OCI-LY1 (cell line): Measurements from ENCODE around the gene SST.

Experiments used
- H2AFZ ChIP-seq: fragments of 200-600 bp; sonication (generic), shearing (Covaris generic); 2 replicates; pipeline ENCODE4 v1.6.0; 2014; ENCODE audit warnings: antibody characterized with exemption, mild to moderate bottlenecking, low read length
- H3F3A ChIP-seq: fragments of 200-600 bp; sonication (generic), shearing (Covaris generic); 2 replicates; pipeline ENCODE4 v1.6.0; 2014; ENCODE audit warnings: mild to moderate bottlenecking, antibody characterized with exemption, low read length, moderate library complexity; ENCODE audit not compliant: insufficient read depth
- H3K27ac ChIP-seq: fragments of 200-600 bp; sonication (generic); 2 replicates; pipeline ENCODE4 v1.5.1; 2014; ENCODE audit warnings: low read length, mixed run types, mild to moderate bottlenecking, low read depth; ENCODE audit not compliant: poor library complexity, severe bottlenecking
- H3K27me3 ChIP-seq: fragments of 200-600 bp; sonication (generic); 2 replicates; pipeline ENCODE4 v1.6.0; 2014; ENCODE audit warnings: antibody characterized with exemption, mild to moderate bottlenecking, low read length, moderate library complexity; ENCODE audit not compliant: insufficient read depth
- H3K36me3 ChIP-seq: fragments of 200-600 bp; sonication (generic); 2 replicates; pipeline ENCODE4 v1.6.1; 2014; ENCODE audit warnings: mild to moderate bottlenecking, antibody characterized with exemption, low read length, moderate library complexity, mixed read lengths; ENCODE audit not compliant: insufficient read depth
- H3K4me1 ChIP-seq: fragments of 200-600 bp; sonication (generic); 2 replicates; pipeline ENCODE4 v1.5.1; 2014; ENCODE audit warnings: mild to moderate bottlenecking, low read length, moderate library complexity; ENCODE audit not compliant: insufficient read depth, severe bottlenecking
- H3K4me2 ChIP-seq: fragments of 200-600 bp; sonication (generic), shearing (Covaris generic); 2 replicates; pipeline ENCODE4 v1.6.1; 2014; ENCODE audit warnings: low read length
- H3K4me3 ChIP-seq: fragments of 200-600 bp; sonication (generic); 2 replicates; pipeline ENCODE4 v1.5.1; 2014; ENCODE audit warnings: low read length, low read depth, mild to moderate bottlenecking, mixed read lengths; ENCODE audit not compliant: poor library complexity, severe bottlenecking
- H3K79me2 ChIP-seq: fragments of 200-600 bp; shearing (Covaris generic); 2 replicates; pipeline ENCODE4 v1.6.1; 2016; ENCODE audit warnings: mixed run types, low read length, mixed read lengths; ENCODE audit not compliant: insufficient read depth
- H3K9ac ChIP-seq: fragments of 200-600 bp; sonication (generic), shearing (Covaris generic); 2 replicates; pipeline ENCODE4 v1.6.1; 2014; ENCODE audit warnings: mild to moderate bottlenecking, low read length, mixed read lengths
- H3K9me2 ChIP-seq: fragments of 200-600 bp; sonication (generic), shearing (Covaris generic); 2 replicates; pipeline ENCODE4 v1.6.1; 2014; ENCODE audit warnings: low read depth, mild to moderate bottlenecking, low read length, mixed read lengths
- H3K9me3 ChIP-seq: fragments of 200-600 bp; shearing (Covaris generic); 2 replicates; pipeline ENCODE4 v1.6.1; 2014; ENCODE audit warnings: low read length, mixed read lengths
- H4K20me1 ChIP-seq: fragments of 200-600 bp; sonication (generic), shearing (Covaris generic); 2 replicates; pipeline ENCODE4 v1.6.0; 2016; ENCODE audit warnings: mild to moderate bottlenecking, low read length; ENCODE audit not compliant: insufficient read depth
- CTCF ChIP-seq: fragments of 200-600 bp; sonication (generic), shearing (Covaris generic); IDR thresholded peaks from 2 replicates; pipeline ENCODE4 v1.5.1; 2017; ENCODE audit warnings: mild to moderate bottlenecking, antibody characterized with exemption, low read length, moderate library complexity, mixed read lengths
- EZH2 ChIP-seq: fragments of 200-600 bp; sonication (generic), shearing (Covaris generic); IDR thresholded peaks from 2 replicates; pipeline ENCODE4 v1.8.0; 2017; ENCODE audit warnings: borderline replicate concordance, mixed run types, mild to moderate bottlenecking, antibody characterized with exemption, low read length, moderate library complexity, mixed read lengths

SST gene

GRCh38 chr3:187629711-187630110 lies 40.5 kb downstream of the SST start:
- Histone ChIP-seq H3K27ac (no peak overlapping the region), H3K4me1 (no peaks in the 10 kb centered on the region), H3F3A (no peaks in the 10 kb centered on the region), H3K9me3 (no peaks in the 10 kb centered on the region), H3K4me2 (no peak overlapping the region), H3K36me3 (no peaks in the 10 kb centered on the region), H3K4me3 (no peak overlapping the region), H4K20me1 (no peaks in the 10 kb centered on the region), H3K9me2 (no peaks in the 10 kb centered on the region), H3K27me3 (peaks cover 3% of the 10 kb centered on the region; the same call in 1 of the 2 replicates), H3K9ac (no peak overlapping the region), H3K79me2 (no peaks in the 10 kb centered on the region), H2AFZ (no peak overlapping the region)
- TF ChIP-seq CTCF (no peak), EZH2 (no peak)

GRCh38 chr3:187628169-187628568 lies 42.0 kb downstream of the SST start:
- H3K27me3 ChIP-seq = 0 out of 2 replicates have a peak, but pooled peaks cover 8% of the 10 kb centered on the region
- H3K9me3 ChIP-seq = no peaks in the 10 kb centered on the region
- no peaks in the 10 kb centered on the region for H3K79me2 ChIP-seq
- no peaks in the 10 kb centered on the region for H3K36me3 ChIP-seq
- H2AFZ ChIP-seq = no peak overlapping the region
- no peaks in the 10 kb centered on the region for H4K20me1 ChIP-seq
- H3K9me2 ChIP-seq = no peaks in the 10 kb centered on the region
- no peak overlapping the region for H3K4me3 ChIP-seq
- H3K4me2 ChIP-seq = no peak overlapping the region
- no peak overlapping the region for H3K9ac ChIP-seq
- H3K27ac ChIP-seq = no peak overlapping the region
- TF ChIP-seq CTCF (no peak), EZH2 (no peak)
- H3F3A ChIP-seq = no peaks in the 10 kb centered on the region
- no peaks in the 10 kb centered on the region for H3K4me1 ChIP-seq

GRCh38 chr3:187626581-187626980 lies 43.6 kb downstream of the SST start:
- no peaks in the 10 kb centered on the region for H4K20me1 ChIP-seq
- H3K27ac ChIP-seq = no peak overlapping the region
- no peak overlapping the region for H3K4me3 ChIP-seq
- H3K9ac ChIP-seq = no peak overlapping the region
- no peaks in the 10 kb centered on the region for H3K79me2 ChIP-seq
- H3K4me2 ChIP-seq = no peak overlapping the region
- no peak overlapping the region for H2AFZ ChIP-seq
- TF ChIP-seq CTCF (no peak), EZH2 (no peak)
- 0 out of 2 replicates have a peak, but pooled peaks cover 9% of the 10 kb centered on the region for H3K27me3 ChIP-seq
- H3K9me2 ChIP-seq = no peaks in the 10 kb centered on the region
- no peaks in the 10 kb centered on the region for H3K4me1 ChIP-seq
- no peaks in the 10 kb centered on the region for H3K9me3 ChIP-seq
- H3K36me3 ChIP-seq = no peaks in the 10 kb centered on the region
- no peaks in the 10 kb centered on the region for H3F3A ChIP-seq
